Measurements from ENCODE around the gene TTC24.
A peak's percentile ranks its signal among the peaks of the same experiment; 100 is the strongest.

TTC24 gene

GRCh38 chr1:156618853-156619581 lies 39.5 kb downstream of the TTC24 start, which contains the start of gene HAPLN2:
TSS of gene HAPLN2 (plus strand) at chr1:156619415. CDS start at chr1:156623491, 4,076 bp downstream.
- Histone ChIP-seq H3K4me3 (ENCODE audit: control insufficient read depth in 1 of 7, extremely low read depth in 1 of 7, insufficient read depth in 4 of 7, low read depth in 2 of 7, low read length in 6 of 7) (no peak within 1 kb of the TSS), H3K4me1 (ENCODE audit: control extremely low read depth in 1 of 4, control insufficient read depth in 4 of 4, insufficient read depth in 4 of 4, low read length in 3 of 4) (peaks cover 0 to 13% (median 3%) of the 10 kb centered on the region in 4 experiments), H3K27ac (ENCODE audit: insufficient read depth in 1 of 2, low read depth in 1 of 2, low read length in 2 of 2, poor library complexity in 1 of 2, severe bottlenecking in 2 of 2) (no peak within 1 kb of the TSS), H3K9me3 (ENCODE audit: control extremely low read depth in 1 of 5, control insufficient read depth in 4 of 5, insufficient read depth in 2 of 5, low read depth in 1 of 5, low read length in 4 of 5) (no peaks in the 10 kb centered on the region), H3K27me3 (replicated peaks in 2 of 5; ENCODE audit: control insufficient read depth in 4 of 5, insufficient read depth in 5 of 5, low read length in 4 of 5) (peaks cover 4 to 50% (median 18%) of the 10 kb centered on the region in 5 experiments), H3K36me3 (ENCODE audit: control insufficient read depth in 4 of 4, insufficient read depth in 4 of 4, low read length in 3 of 4) (no peaks in the 10 kb centered on the region)
- WGBS (ENCODE audit: insufficient coverage): 0% methylated on average over 2 of the region's 7 CpGs
- ChIA-PET POLR2A (interaction anchor here (0.6 kb wide), 2 partner anchors 44 to 151 kb away, joined by 6 to 7 read pairs; no protein-coding TSS in a partner anchor), CTCF (interaction anchor here (0.6 to 14.0 kb wide), 21 partner anchors 9 to 309 kb away, joined by 3 to 268 read pairs (median 5); no protein-coding TSS in a partner anchor)
- DNase-seq: peak; percentile 39 to 55 (median 46)

- WGBS (ENCODE audit: insufficient coverage): 15% methylated on average over 3 of the region's 6 CpGs
- ChIA-PET POLR2A (interaction anchor here (0.6 kb wide), 1 partner anchor 152 kb away, joined by 6 read pairs; no protein-coding TSS in a partner anchor), CTCF (interaction anchor here (0.6 to 14.0 kb wide), 25 partner anchors 8 to 308 kb away, joined by 3 to 268 read pairs (median 4); partner anchors contain the start of gene GPATCH4)
- Histone ChIP-seq H3K27ac (ENCODE audit: insufficient read depth in 1 of 2, low read depth in 1 of 2, low read length in 2 of 2, poor library complexity in 1 of 2, severe bottlenecking in 2 of 2) (no peak overlapping the region), H3K4me1 (ENCODE audit: control extremely low read depth in 1 of 4, control insufficient read depth in 4 of 4, insufficient read depth in 4 of 4, low read length in 3 of 4) (peaks cover 0 to 18% (median 9%) of the 10 kb centered on the region in 4 experiments), H3K27me3 (replicated peaks in 2 of 5; ENCODE audit: control insufficient read depth in 4 of 5, insufficient read depth in 5 of 5, low read length in 4 of 5) (peaks cover 4 to 55% (median 18%) of the 10 kb centered on the region in 5 experiments), H3K9me3 (ENCODE audit: control extremely low read depth in 1 of 5, control insufficient read depth in 4 of 5, insufficient read depth in 2 of 5, low read depth in 1 of 5, low read length in 4 of 5) (no peaks in the 10 kb centered on the region), H3K4me3 (ENCODE audit: control insufficient read depth in 1 of 7, extremely low read depth in 1 of 7, insufficient read depth in 4 of 7, low read depth in 2 of 7, low read length in 6 of 7) (no peak overlapping the region), H3K36me3 (ENCODE audit: control insufficient read depth in 4 of 4, insufficient read depth in 4 of 4, low read length in 3 of 4) (no peaks in the 10 kb centered on the region)
- no peak for DNase-seq
These were observed 40.0 kb downstream of the TTC24 start for GRCh38 chr1:156619582-156619955.

- H3K27me3 ChIP-seq (replicated peaks in 2 of 5; ENCODE audit: control insufficient read depth in 4 of 5, insufficient read depth in 5 of 5, low read length in 4 of 5): peaks cover 4 to 68% (median 22%) of the 10 kb centered on the region in 5 experiments
- WGBS (ENCODE audit: insufficient coverage): 100% methylated on average over 4 of the region's 6 CpGs
- no peak overlapping the region for H3K27ac ChIP-seq (ENCODE audit: insufficient read depth in 1 of 2, low read depth in 1 of 2, low read length in 2 of 2, poor library complexity in 1 of 2, severe bottlenecking in 2 of 2)
- ChIA-PET POLR2A (no interaction called here), CTCF (interaction anchor here (0.8 to 14.0 kb wide), 11 partner anchors 9 to 137 kb away, joined by 3 to 275 read pairs (median 12); partner anchors contain the start of genes BCAN, MRPL24 and NES)
- no peaks in the 10 kb centered on the region for H3K36me3 ChIP-seq (ENCODE audit: control insufficient read depth in 4 of 4, insufficient read depth in 4 of 4, low read length in 3 of 4)
- no peak overlapping the region for H3K4me3 ChIP-seq (ENCODE audit: control insufficient read depth in 1 of 7, extremely low read depth in 1 of 7, insufficient read depth in 4 of 7, low read depth in 2 of 7, low read length in 6 of 7)
- peaks cover 0 to 25% (median 18%) of the 10 kb centered on the region in 4 experiments for H3K4me1 ChIP-seq (ENCODE audit: control extremely low read depth in 1 of 4, control insufficient read depth in 4 of 4, insufficient read depth in 4 of 4, low read length in 3 of 4)
- no peak for DNase-seq
- no peaks in the 10 kb centered on the region for H3K9me3 ChIP-seq (ENCODE audit: control extremely low read depth in 1 of 5, control insufficient read depth in 4 of 5, insufficient read depth in 2 of 5, low read depth in 1 of 5, low read length in 4 of 5)
These were observed 43.2 kb downstream of the TTC24 start for GRCh38 chr1:156622581-156623297.

GRCh38 chr1:156623946-156624813 lies 44.7 kb downstream of the TTC24 start:
- POLR2A ChIA-PET: interaction anchor here (0.9 kb wide), 1 partner anchor 58 kb away, joined by 4 read pairs; no protein-coding TSS in a partner anchor
- H3K27me3 ChIP-seq (replicated peaks in 2 of 5; ENCODE audit: control insufficient read depth in 4 of 5, insufficient read depth in 5 of 5, low read length in 4 of 5): peaks cover 4 to 67% (median 24%) of the 10 kb centered on the region in 5 experiments
- 4% methylated on average over 57 of the region's 87 CpGs for WGBS (ENCODE audit: insufficient coverage)
- no peak overlapping the region for H3K27ac ChIP-seq (ENCODE audit: insufficient read depth in 1 of 2, low read depth in 1 of 2, low read length in 2 of 2, poor library complexity in 1 of 2, severe bottlenecking in 2 of 2)
- no peaks in the 10 kb centered on the region for H3K36me3 ChIP-seq (ENCODE audit: control insufficient read depth in 4 of 4, insufficient read depth in 4 of 4, low read length in 3 of 4)
- H3K4me1 ChIP-seq (ENCODE audit: control extremely low read depth in 1 of 4, control insufficient read depth in 4 of 4, insufficient read depth in 4 of 4, low read length in 3 of 4): peaks cover 0 to 23% (median 18%) of the 10 kb centered on the region in 4 experiments
- peak overlapping the region in 6 of 7 experiments; percentile 37 to 64 (median 52) for H3K4me3 ChIP-seq (ENCODE audit: control insufficient read depth in 1 of 7, extremely low read depth in 1 of 7, insufficient read depth in 4 of 7, low read depth in 2 of 7, low read length in 6 of 7)
- peak; percentile 38 to 54 (median 50) for DNase-seq
- CTCF ChIA-PET: interaction anchor here (0.8 to 14.0 kb wide), 21 partner anchors 10 to 266 kb away, joined by 3 to 275 read pairs (median 7); partner anchors contain the start of genes BCAN, CRABP2, MRPL24 and NES
- no peaks in the 10 kb centered on the region for H3K9me3 ChIP-seq (ENCODE audit: control extremely low read depth in 1 of 5, control insufficient read depth in 4 of 5, insufficient read depth in 2 of 5, low read depth in 1 of 5, low read length in 4 of 5)

GRCh38 chr1:156624814-156625435 lies 45.4 kb downstream of the TTC24 start:
- peak overlapping the region in 4 of 7 experiments; percentile 40 to 64 (median 54) for H3K4me3 ChIP-seq (ENCODE audit: control insufficient read depth in 1 of 7, extremely low read depth in 1 of 7, insufficient read depth in 4 of 7, low read depth in 2 of 7, low read length in 6 of 7)
- H3K27me3 ChIP-seq (replicated peaks in 2 of 5; ENCODE audit: control insufficient read depth in 4 of 5, insufficient read depth in 5 of 5, low read length in 4 of 5): peaks cover 4 to 62% (median 22%) of the 10 kb centered on the region in 5 experiments
- peaks cover 0 to 22% (median 18%) of the 10 kb centered on the region in 4 experiments for H3K4me1 ChIP-seq (ENCODE audit: control extremely low read depth in 1 of 4, control insufficient read depth in 4 of 4, insufficient read depth in 4 of 4, low read length in 3 of 4)
- 1% methylated on average over 41 of the region's 55 CpGs for WGBS (ENCODE audit: insufficient coverage)
- H3K27ac ChIP-seq (ENCODE audit: insufficient read depth in 1 of 2, low read depth in 1 of 2, low read length in 2 of 2, poor library complexity in 1 of 2, severe bottlenecking in 2 of 2): no peak overlapping the region
- ChIA-PET POLR2A (interaction anchor here (0.6 to 1.6 kb wide), 3 partner anchors 19 to 104 kb away, joined by 3 to 4 read pairs (median 3); partner anchors contain the start of genes ISG20L2 and METTL25B), CTCF (interaction anchor here (0.9 to 14.0 kb wide), 18 partner anchors 10 to 265 kb away, joined by 3 to 275 read pairs (median 10); partner anchors contain the start of genes BCAN, CRABP2 and NES)
- H3K36me3 ChIP-seq (ENCODE audit: control insufficient read depth in 4 of 4, insufficient read depth in 4 of 4, low read length in 3 of 4): no peaks in the 10 kb centered on the region
- H3K9me3 ChIP-seq (ENCODE audit: control extremely low read depth in 1 of 5, control insufficient read depth in 4 of 5, insufficient read depth in 2 of 5, low read depth in 1 of 5, low read length in 4 of 5): no peaks in the 10 kb centered on the region
- no peak for DNase-seq

Measured in common myeloid progenitor, CD34-positive (primary cell).